Right ventricle myocardium inferior (tissue), 1 donor: ENCODE data around the gene ZCCHC18. TPM values are rescaled to one million over a fixed set of nuclear protein-coding genes. Genes with fewer than 3 reads are reported as not detected.
"Not testable (repeated sequence)": the region's sequence is repeated elsewhere in the genome, so short reads cannot be mapped to it uniquely, and the experiment has no call there.

Experiments
- ATAC-seq: fragments of 200-7000 bp; cut with Tn5 transposase; one replicate; pipeline ENCODE4 v1.9.1; 2020; ENCODE audit warnings: mild to moderate bottlenecking, moderate library complexity
- DNase-seq: peaks from one replicate; pipeline ENCODE4 v3.0.0; 2021; ENCODE audit errors: missing footprints
- intact Hi-C: fragments of 100-400 bp; cut with DNase I; formaldehyde crosslinking; loops from one replicate; pipeline ENCODE4 v1.11.0; 2022
- long read RNA-seq: library from polyadenylated mRNA; unstranded; transcript quantifications from one replicate; pipeline ENCODE4 v2.0.0, GENCODE V29; 2021
- total RNA-seq: library from RNA; stranded (reverse); fragmentation: NEBNext Ultra II Directional; extraction: Animal tissue kit (Norgen Biotek cat#: 25700); gene quantifications from one replicate; pipeline ENCODE4 v1.2.1, GENCODE V29; 2021
- donor health status: DM: no; HTN: yes; CAD: no; lungs with severe emphysema.

ZCCHC18 gene
- total RNA-seq = 0.22 TPM
- long read RNA-seq, partial matches to known transcripts = 0 of 2 reads
- long read RNA-seq, other reads (novel, unspliced or antisense) = 0 of 2 reads

GRCh38 chrX:104112326-104112951 lies at the start of gene ZCCHC18:
Gene ZCCHC18, plus strand, starts transcription at chrX:104112523. Its CDS starts 1,589 bp downstream, at chrX:104114112.
- intact Hi-C loops = no loop called here
- peak; percentile 67 for DNase-seq
- peak; percentile 84 for ATAC-seq

GRCh38 chrX:104062636-104063035 lies 49.7 kb upstream of the ZCCHC18 start:
- ATAC-seq, DNase-seq, intact Hi-C loops: not testable (repeated sequence)

GRCh38 chrX:104075778-104076445 lies 36.4 kb upstream of the ZCCHC18 start, which contains the start of gene TMSB15C:
Gene TMSB15C, minus strand, starts transcription at chrX:104076236.
- peak; percentile 79 for ATAC-seq
- DNase-seq, intact Hi-C loops: not testable (repeated sequence)

- intact Hi-C loops, ATAC-seq, DNase-seq: not testable (repeated sequence)
Observed at GRCh38 chrX:104077854-104078253, 34.5 kb upstream of the ZCCHC18 start.

GRCh38 chrX:104084063-104084462 lies 28.3 kb upstream of the ZCCHC18 start:
- ATAC-seq = no peak
- no peak for DNase-seq
- intact Hi-C loops = no loop called here

GRCh38 chrX:104084534-104085277 lies 27.6 kb upstream of the ZCCHC18 start:
- intact Hi-C loops = no loop called here
- ATAC-seq (no peak), DNase-seq (no peak)

- intact Hi-C loops = no loop called here
- DNase-seq (no peak), ATAC-seq (no peak)
Observed at GRCh38 chrX:104085477-104085876, 26.8 kb upstream of the ZCCHC18 start.

- ATAC-seq (no peak), DNase-seq (no peak)
- intact Hi-C loops = no loop called here
Observed at GRCh38 chrX:104085919-104086318, 26.4 kb upstream of the ZCCHC18 start.

GRCh38 chrX:104098151-104098808 lies 14.0 kb upstream of the ZCCHC18 start:
- ATAC-seq = no peak
- no peak for DNase-seq
- intact Hi-C loops = loop anchor here (2.0 kb wide), 1 partner anchor 39 kb away; no protein-coding TSS in a partner anchor

- DNase-seq = no peak
- intact Hi-C loops = loop anchor here (2.0 kb wide), 1 partner anchor 38 kb away; no protein-coding TSS in a partner anchor
- no peak for ATAC-seq
Observed at GRCh38 chrX:104098919-104099318, 13.4 kb upstream of the ZCCHC18 start.

- intact Hi-C loops = no loop called here
- DNase-seq (no peak), ATAC-seq (no peak)
Observed at GRCh38 chrX:104104676-104105075, 7.6 kb upstream of the ZCCHC18 start.

GRCh38 chrX:104105330-104106262 lies 6.7 kb upstream of the ZCCHC18 start:
- DNase-seq (no peak), ATAC-seq (peak; percentile 56)
- intact Hi-C loops = no loop called here

- intact Hi-C loops = no loop called here
- no peak for ATAC-seq
- DNase-seq = no peak
Observed at GRCh38 chrX:104108955-104109354, 3.4 kb upstream of the ZCCHC18 start.

GRCh38 chrX:104110491-104111240 lies 1.7 kb upstream of the ZCCHC18 start:
- intact Hi-C loops, DNase-seq, ATAC-seq: not testable (repeated sequence)

GRCh38 chrX:104113222-104113965 lies 1.1 kb downstream of the ZCCHC18 start:
- no peak for DNase-seq
- ATAC-seq = peak; percentile 76
- intact Hi-C loops = no loop called here

- ATAC-seq (no peak), DNase-seq (no peak)
- intact Hi-C loops = no loop called here
Observed at GRCh38 chrX:104117759-104118158, 5.4 kb downstream of the ZCCHC18 start.
